Measurements from ENCODE around the gene RD3L. TPM values are rescaled to one million over a fixed set of nuclear protein-coding genes. Genes with fewer than 3 reads are reported as not detected.

The RD3L gene
- total and polyA plus RNA-seq, 2 of the 4 experiments (the other 2 are of a cell fraction) = not detected

- no peaks in the 10 kb centered on the region for H3K36me3 ChIP-seq (ENCODE audit: control insufficient read depth, insufficient read depth, low read length)
- dilution Hi-C loops (cut with HindIII; ENCODE audit: low sequenced_read_pairs, unreplicated experiment) (no loop called here), in situ Hi-C loops (cut with MboI; ENCODE audit: low sequenced_read_pairs) (no loop called here), intact Hi-C loops (cut with micrococcal nuclease) (no loop called here)
- H3K56ac ChIP-seq (ENCODE audit: extremely low read depth, insufficient read depth, low read length) = no peak overlapping the region
- H4K8ac ChIP-seq (ENCODE audit: low read depth in 2 of 2, low read length in 2 of 2) = no peak overlapping the region
- POLR2A ChIA-PET (ENCODE audit: unreplicated experiment) = no interaction called here
- BruUV-seq (replicated peaks) = no TSS peak
- no peak overlapping the region for H3K9ac ChIP-seq (ENCODE audit: low read depth, low read length)
- no peak overlapping the region for H2BK120ac ChIP-seq (ENCODE audit: low read depth, low read length)
- H3K4me2 ChIP-seq (ENCODE audit: low read depth, low read length) = no peak overlapping the region
- no peak overlapping the region for H2AK5ac ChIP-seq (ENCODE audit: low read depth, low read length)
- CTCF ChIA-PET = no interaction called here
- no peak overlapping the region for H2BK5ac ChIP-seq (ENCODE audit: low read depth, low read length, poor library complexity, severe bottlenecking)
- no peak overlapping the region for H3K14ac ChIP-seq (replicated peaks; ENCODE audit: low read depth, low read length)
- no peak overlapping the region for H3K4me3 ChIP-seq (ENCODE audit: insufficient read depth, low read depth, low read length)
- no peaks in the 10 kb centered on the region for H3K9me1 ChIP-seq (ENCODE audit: insufficient read depth, low read length)
- H3K18ac ChIP-seq (ENCODE audit: low read depth, low read length) = no peak overlapping the region
- H3K27me3 ChIP-seq (ENCODE audit: control insufficient read depth, insufficient read depth, low read length) = peaks cover 8% of the 10 kb centered on the region
- no peak overlapping the region for H4K5ac ChIP-seq (ENCODE audit: low read depth, low read length)
- no peak for TF ChIP-seq USF2 (IDR thresholded peaks at IDR 0.05; ENCODE audit: low read depth, low read length)
- no peak for TF ChIP-seq POLR2A (IDR thresholded peaks at IDR 0.05; ENCODE audit: low read depth, low read length)
- no peak for TF ChIP-seq MAZ (IDR thresholded peaks at IDR 0.05; ENCODE audit: borderline replicate concordance, low read depth, low read length)
- TF ChIP-seq BHLHE40 (IDR thresholded peaks at IDR 0.05; ENCODE audit: low read depth, low read length) = no peak
- TF ChIP-seq SMC3 (IDR thresholded peaks at IDR 0.05; ENCODE audit: low read depth, low read length) = no peak
- TF ChIP-seq CTCF (conservative IDR thresholded peaks at IDR 0.05; ENCODE audit: low read depth, low read length) = no peak
- no peak for TF ChIP-seq RAD21 (IDR thresholded peaks at IDR 0.05; ENCODE audit: low read length)
- TF ChIP-seq MAFK (IDR thresholded peaks at IDR 0.05; ENCODE audit: low read depth, low read length) = no peak
- TF ChIP-seq RFX5 (IDR thresholded peaks at IDR 0.05; ENCODE audit: low read depth, low read length) = no peak
- TF ChIP-seq CEBPB (IDR thresholded peaks at IDR 0.05; ENCODE audit: low read depth, low read length) = no peak
- no peak for TF ChIP-seq ELK1 (IDR thresholded peaks at IDR 0.05; ENCODE audit: borderline replicate concordance, low read depth, low read length)
- no peak for TF ChIP-seq NFE2L2 (IDR thresholded peaks at IDR 0.05; ENCODE audit: low read depth, low read length)
- no peak for TF ChIP-seq FOS (IDR thresholded peaks at IDR 0.05; ENCODE audit: low read depth, low read length)
- no peak for TF ChIP-seq CHD1 (IDR thresholded peaks at IDR 0.05; ENCODE audit: low read depth, low read length)
- no peak for TF ChIP-seq RCOR1 (IDR thresholded peaks at IDR 0.05; ENCODE audit: insufficient replicate concordance, low read length)
- no peak for TF ChIP-seq MXI1 (IDR thresholded peaks at IDR 0.05; ENCODE audit: borderline replicate concordance, low read depth, low read length)
- no peak overlapping the region for H3K23ac ChIP-seq (ENCODE audit: low read depth, low read length)
- H4K20me1 ChIP-seq (ENCODE audit: insufficient read depth, low read length) = no peaks in the 10 kb centered on the region
- 87% methylated on average over 5 of the region's 14 CpGs; no CpG with 5 or more reads in 1 of the 2 experiments for WGBS, 2 experiments (ENCODE audit: extremely low coverage in 2 of 2, insufficient read length in 1 of 2)
- no peak overlapping the region for H2AFZ ChIP-seq (replicated peaks; ENCODE audit: low read length, poor library complexity)
- no peak overlapping the region for H3K4ac ChIP-seq (ENCODE audit: low read depth, low read length)
- H2AK9ac ChIP-seq (replicated peaks; ENCODE audit: low read depth, low read length, poor library complexity) = no peak overlapping the region
- no peak for DNase-seq
- no peak for ATAC-seq (ENCODE audit: low read depth)
- no peaks in the 10 kb centered on the region for H3K4me1 ChIP-seq (ENCODE audit: control insufficient read depth, insufficient read depth, low read length)
- H3K27ac ChIP-seq (ENCODE audit: insufficient read depth, low read length) = no peak overlapping the region
- no peaks in the 10 kb centered on the region for H3K9me3 ChIP-seq (ENCODE audit: control insufficient read depth, insufficient read depth, low read length)
- H4K91ac ChIP-seq (ENCODE audit: insufficient read depth, low read depth, low read length) = no peak overlapping the region
- no peaks in the 10 kb centered on the region for H3K79me1 ChIP-seq (ENCODE audit: low read depth in 1 of 2, low read length in 2 of 2)
- no peak overlapping the region for H2BK20ac ChIP-seq (ENCODE audit: low read depth, low read length)
- H2BK15ac ChIP-seq (ENCODE audit: low read depth, low read length) = no peak overlapping the region
These were observed 12.2 kb downstream of the RD3L start for GRCh38 chr14:103930051-103930604.
